HG02642 (cell line): Measurements from ENCODE around the gene DPF3.

ENCODE experiments used
- ATAC-seq: cut with Tn5 transposase; IDR thresholded peaks from one replicate; pipeline ENCODE4 v1.9.1; 2021; ENCODE audit warnings: mild to moderate bottlenecking; ENCODE audit not compliant: unreplicated experiment, poor library complexity

DPF3 gene

GRCh38 chr14:72802588-72802946, 91.3 kb downstream of the DPF3 start:
- no peak for ATAC-seq

GRCh38 chr14:72801836-72802587, 91.9 kb downstream of the DPF3 start:
- ATAC-seq = no peak

- no peak for ATAC-seq
Measured at GRCh38 chr14:72801381-72801812, 92.5 kb downstream of the DPF3 start.

- ATAC-seq = no peak
Measured at GRCh38 chr14:72800848-72801370, 93.0 kb downstream of the DPF3 start.

- no peak for ATAC-seq
Measured at GRCh38 chr14:72800296-72800695, 93.6 kb downstream of the DPF3 start.

- no peak for ATAC-seq
Measured at GRCh38 chr14:72796935-72797334, 97.0 kb downstream of the DPF3 start.

- ATAC-seq = no peak
Measured at GRCh38 chr14:72793156-72793939, 100.6 kb downstream of the DPF3 start.

- no peak for ATAC-seq
Measured at GRCh38 chr14:72792051-72792788, 101.7 kb downstream of the DPF3 start.

GRCh38 chr14:72790887-72791566, 102.9 kb downstream of the DPF3 start:
- no peak for ATAC-seq

- ATAC-seq = no peak
Measured at GRCh38 chr14:72788972-72789728, 104.8 kb downstream of the DPF3 start.

GRCh38 chr14:72788255-72788654, 105.6 kb downstream of the DPF3 start:
- no peak for ATAC-seq

GRCh38 chr14:72787841-72788240, 106.1 kb downstream of the DPF3 start:
- no peak for ATAC-seq

- ATAC-seq = no peak
Measured at GRCh38 chr14:72786378-72787350, 107.2 kb downstream of the DPF3 start.

- ATAC-seq = no peak
Measured at GRCh38 chr14:72783741-72784140, 110.2 kb downstream of the DPF3 start.

- ATAC-seq = no peak
Measured at GRCh38 chr14:72782817-72783216, 111.1 kb downstream of the DPF3 start.

- no peak for ATAC-seq
Measured at GRCh38 chr14:72781561-72782508, 112.1 kb downstream of the DPF3 start.

- ATAC-seq = no peak
Measured at GRCh38 chr14:72780751-72781150, 113.2 kb downstream of the DPF3 start.
